ENCODE results near the gene TENM4. TPM values are rescaled to one million over a fixed set of nuclear protein-coding genes. Genes with fewer than 3 reads are reported as not detected.

The TENM4 gene
- polyA plus RNA-seq, 3 donors from 2014 or later: not detected

DNA sequence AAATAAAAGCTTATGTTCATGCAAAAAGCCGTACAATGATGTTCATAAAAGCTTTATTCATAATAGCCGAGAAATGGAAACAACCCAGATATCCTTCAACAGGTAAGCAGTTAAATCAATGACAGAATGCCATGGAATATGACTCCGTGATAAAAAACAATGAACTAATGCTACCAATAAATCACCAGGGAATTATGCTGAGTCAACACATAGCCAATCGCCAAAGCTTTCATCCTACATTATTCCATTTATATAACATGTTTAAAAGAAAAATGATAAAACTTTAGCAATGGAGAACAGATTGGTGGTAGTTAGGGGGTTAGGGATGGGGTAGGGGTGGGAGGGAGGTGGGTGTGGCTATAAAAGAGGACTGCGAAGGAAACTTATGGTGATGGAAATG lies 356.4 kb downstream of the TENM4 start:
- Mint-ChIP-seq H3K4me1 (no peaks in the 10 kb centered on the region), H3K4me3 (no peak overlapping the region), H3K36me3 (no peaks in the 10 kb centered on the region), H3K9me3 (peaks cover 0 to 4% (median 0%) of the 10 kb centered on the region in 6 donors), H3K27me3 (ENCODE audit: low read depth in 3 of 3) (peaks cover 0 to 2% (median 1%) of the 10 kb centered on the region in 3 donors), H3K27ac (no peak overlapping the region)
- no peak for DNase-seq

DNA sequence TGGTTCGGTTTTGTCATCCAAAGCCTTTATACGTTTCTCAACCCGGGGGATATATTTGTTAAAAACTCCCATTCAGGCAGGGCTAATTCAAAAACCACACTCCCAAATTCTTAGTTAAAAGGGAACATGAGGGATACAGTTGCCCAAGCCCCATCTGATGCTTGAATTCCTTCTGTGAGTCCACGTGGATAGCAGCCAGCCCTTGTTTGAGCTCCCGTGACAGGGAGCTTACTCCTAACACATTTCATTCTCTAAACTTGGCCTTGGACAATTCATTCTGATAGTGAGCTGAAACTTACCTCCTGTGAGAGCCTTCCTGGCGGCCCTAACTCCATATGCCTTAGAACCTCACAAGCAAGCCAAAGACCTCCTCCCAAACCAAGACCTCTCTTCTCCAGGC lies 357.5 kb downstream of the TENM4 start:
- Mint-ChIP-seq H3K36me3 (no peaks in the 10 kb centered on the region), H3K9me3 (peaks cover 0 to 4% (median 0%) of the 10 kb centered on the region in 6 donors), H3K4me1 (no peaks in the 10 kb centered on the region), H3K27me3 (ENCODE audit: low read depth in 3 of 3) (peaks cover 0 to 2% (median 1%) of the 10 kb centered on the region in 3 donors), H3K27ac (no peak overlapping the region), H3K4me3 (no peak overlapping the region)
- DNase-seq: no peak

DNA sequence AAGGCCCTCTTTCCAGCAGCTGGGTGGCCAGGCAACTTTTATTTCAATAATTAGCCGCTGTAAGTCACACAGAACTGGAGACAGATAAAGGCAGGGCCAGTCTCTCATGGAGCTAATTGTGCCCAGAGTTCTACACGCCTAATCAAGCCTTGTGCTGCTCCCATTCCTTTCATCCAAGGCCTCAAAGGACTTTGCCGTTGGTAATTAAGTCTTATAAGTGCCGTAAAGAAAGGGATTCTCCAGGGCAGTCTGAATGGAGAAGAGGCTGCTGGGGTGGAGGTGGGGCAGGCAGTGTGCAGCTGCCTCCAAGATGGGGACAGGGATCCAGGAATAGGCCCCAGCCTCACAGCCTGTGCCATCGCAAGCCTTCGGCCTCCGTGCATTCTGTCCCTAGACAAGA lies 357.9 kb downstream of the TENM4 start:
- Mint-ChIP-seq H3K4me3 (no peak overlapping the region), H3K27me3 (ENCODE audit: low read depth in 3 of 3) (peaks cover 0 to 1% (median 0%) of the 10 kb centered on the region in 3 donors), H3K36me3 (no peaks in the 10 kb centered on the region), H3K4me1 (no peaks in the 10 kb centered on the region), H3K9me3 (peaks cover 0 to 4% (median 0%) of the 10 kb centered on the region in 6 donors), H3K27ac (no peak overlapping the region)
- DNase-seq: no peak

DNA sequence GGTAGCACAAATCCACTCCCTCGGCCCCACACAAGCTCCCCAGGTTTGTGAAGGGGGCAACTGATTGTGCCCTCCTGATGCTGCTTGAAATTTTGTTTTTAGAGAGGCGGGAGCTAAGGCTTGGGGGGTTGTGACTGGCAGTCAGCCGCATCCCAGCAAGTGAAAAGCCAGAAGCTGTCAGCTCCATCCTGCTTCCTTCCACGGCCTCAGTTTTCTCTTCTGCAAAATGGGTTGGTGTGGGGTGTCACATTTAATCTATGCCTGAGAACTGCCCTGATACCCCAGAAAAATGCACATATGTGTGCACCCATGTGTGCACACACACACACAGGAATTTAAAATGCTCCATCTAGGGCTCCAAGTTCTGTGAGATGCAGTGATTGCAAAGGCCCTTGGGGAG lies 358.6 kb downstream of the TENM4 start:
- no peaks in the 10 kb centered on the region for H3K36me3 Mint-ChIP-seq
- H3K27ac Mint-ChIP-seq: no peak overlapping the region
- no peak for DNase-seq
- no peak overlapping the region for H3K4me3 Mint-ChIP-seq
- no peaks in the 10 kb centered on the region for H3K4me1 Mint-ChIP-seq
- H3K9me3 Mint-ChIP-seq: peaks cover 0 to 4% (median 0%) of the 10 kb centered on the region in 6 donors
- H3K27me3 Mint-ChIP-seq (ENCODE audit: low read depth in 3 of 3): peaks cover 0 to 1% (median 0%) of the 10 kb centered on the region in 3 donors

DNA sequence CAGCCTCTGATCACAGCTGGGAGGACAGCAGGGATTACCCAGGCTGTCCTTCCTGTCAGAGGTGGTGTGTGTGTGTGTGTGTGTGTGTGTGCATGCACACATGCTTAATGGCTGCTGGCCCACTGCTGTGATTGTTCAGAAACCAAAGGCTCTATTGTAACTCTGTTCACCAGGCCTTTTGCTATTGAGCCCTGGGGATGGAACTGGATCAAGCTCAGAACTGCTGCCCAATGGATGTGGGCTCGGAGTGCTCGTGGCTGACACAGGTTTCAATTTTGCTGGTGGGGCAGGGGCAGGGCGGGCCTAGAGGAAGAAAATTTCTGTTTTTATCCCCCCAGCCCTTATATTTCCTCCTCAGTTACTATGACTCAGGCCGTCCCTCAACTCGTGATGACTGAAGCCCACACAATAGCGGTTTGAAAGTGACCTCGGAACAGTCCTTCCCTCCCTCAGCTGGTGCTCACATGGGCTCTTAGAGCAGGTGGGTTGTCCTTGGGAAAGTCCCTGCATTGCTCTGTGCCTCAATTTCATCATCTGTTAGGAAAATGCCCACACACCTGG lies 359.3 kb downstream of the TENM4 start:
- H3K27ac Mint-ChIP-seq: no peak overlapping the region
- peaks cover 0 to 1% (median 0%) of the 10 kb centered on the region in 3 donors for H3K27me3 Mint-ChIP-seq (ENCODE audit: low read depth in 3 of 3)
- no peak for DNase-seq
- no peaks in the 10 kb centered on the region for H3K4me1 Mint-ChIP-seq
- H3K9me3 Mint-ChIP-seq: peaks cover 0 to 4% (median 0%) of the 10 kb centered on the region in 6 donors
- no peak overlapping the region for H3K4me3 Mint-ChIP-seq
- no peaks in the 10 kb centered on the region for H3K36me3 Mint-ChIP-seq

DNA sequence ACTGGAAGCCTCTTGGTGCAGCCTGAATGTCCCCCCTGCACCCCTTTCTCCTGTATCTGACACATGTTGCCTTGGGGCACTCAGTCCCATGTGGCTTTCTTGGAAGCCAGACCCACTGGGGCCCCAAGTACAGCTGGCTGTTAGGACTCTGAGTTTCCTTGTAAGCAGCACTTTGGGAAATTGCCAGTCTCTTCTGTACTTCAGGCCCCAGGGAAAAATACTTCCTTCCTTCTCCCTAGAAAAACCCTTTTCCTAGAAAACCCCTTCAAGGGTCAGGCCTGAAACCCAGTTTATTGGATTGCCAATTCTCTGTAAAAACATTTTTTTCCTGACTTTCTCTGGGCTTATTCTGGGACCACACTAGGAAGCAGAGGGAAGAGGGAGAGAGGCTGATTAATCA lies 360.3 kb downstream of the TENM4 start:
- peaks cover 0 to 1% (median 1%) of the 10 kb centered on the region in 3 donors for H3K27me3 Mint-ChIP-seq (ENCODE audit: low read depth in 3 of 3)
- no peak overlapping the region for H3K4me3 Mint-ChIP-seq
- H3K4me1 Mint-ChIP-seq: no peaks in the 10 kb centered on the region
- no peak for DNase-seq
- peaks cover 0 to 4% (median 0%) of the 10 kb centered on the region in 6 donors for H3K9me3 Mint-ChIP-seq
- no peaks in the 10 kb centered on the region for H3K36me3 Mint-ChIP-seq
- no peak overlapping the region for H3K27ac Mint-ChIP-seq

DNA sequence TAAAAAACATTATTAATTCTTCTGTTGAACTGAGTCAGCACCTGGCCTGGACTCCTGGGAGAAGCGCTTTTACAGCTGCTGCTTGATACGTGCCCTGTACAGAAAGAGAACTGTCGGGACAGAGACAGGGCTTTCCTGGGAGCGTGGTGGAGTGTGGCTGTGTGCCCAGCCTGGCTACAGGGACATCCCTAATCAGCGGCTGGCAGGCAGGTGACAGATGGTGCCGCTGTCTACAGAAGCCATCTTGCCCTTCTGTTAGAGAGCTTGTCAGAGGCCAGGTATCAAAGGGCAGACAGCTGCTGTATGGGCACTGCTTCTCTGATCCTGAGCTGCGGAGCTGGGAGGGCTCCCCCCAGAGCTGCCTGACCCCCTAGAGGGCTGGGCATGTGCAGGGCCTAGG lies 361.8 kb downstream of the TENM4 start:
- DNase-seq: no peak
- no peak overlapping the region for H3K4me3 Mint-ChIP-seq
- H3K4me1 Mint-ChIP-seq: no peaks in the 10 kb centered on the region
- no peaks in the 10 kb centered on the region for H3K36me3 Mint-ChIP-seq
- no peak overlapping the region for H3K27ac Mint-ChIP-seq
- peaks cover 0 to 2% (median 0%) of the 10 kb centered on the region in 6 donors for H3K9me3 Mint-ChIP-seq
- peaks cover 0 to 3% (median 1%) of the 10 kb centered on the region in 3 donors for H3K27me3 Mint-ChIP-seq (ENCODE audit: low read depth in 3 of 3)

DNA sequence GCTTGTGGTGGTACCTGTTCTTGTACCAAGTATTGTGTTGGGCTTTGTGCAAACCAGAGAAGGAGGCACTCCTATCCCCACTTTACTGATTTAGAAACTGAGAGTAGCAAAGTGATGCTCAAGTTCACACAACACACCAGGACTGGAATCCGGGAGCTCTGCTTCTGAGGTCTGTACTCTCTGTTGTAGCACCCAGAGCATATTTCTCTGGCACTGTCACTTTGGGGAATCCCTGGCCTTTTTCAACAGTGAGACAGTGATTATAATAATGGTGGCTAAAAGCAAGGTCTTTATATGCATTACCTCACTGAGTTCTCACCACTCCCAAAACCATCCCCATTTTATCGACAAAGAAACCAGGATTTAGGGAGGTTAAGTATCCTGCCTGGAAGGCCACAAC lies 362.4 kb downstream of the TENM4 start:
- no peak for DNase-seq
- Mint-ChIP-seq H3K27ac (no peak overlapping the region), H3K27me3 (ENCODE audit: low read depth in 3 of 3) (peaks cover 0 to 3% (median 1%) of the 10 kb centered on the region in 3 donors), H3K4me1 (no peaks in the 10 kb centered on the region), H3K36me3 (no peaks in the 10 kb centered on the region), H3K4me3 (no peak overlapping the region), H3K9me3 (peaks cover 0 to 2% (median 0%) of the 10 kb centered on the region in 6 donors)

DNA sequence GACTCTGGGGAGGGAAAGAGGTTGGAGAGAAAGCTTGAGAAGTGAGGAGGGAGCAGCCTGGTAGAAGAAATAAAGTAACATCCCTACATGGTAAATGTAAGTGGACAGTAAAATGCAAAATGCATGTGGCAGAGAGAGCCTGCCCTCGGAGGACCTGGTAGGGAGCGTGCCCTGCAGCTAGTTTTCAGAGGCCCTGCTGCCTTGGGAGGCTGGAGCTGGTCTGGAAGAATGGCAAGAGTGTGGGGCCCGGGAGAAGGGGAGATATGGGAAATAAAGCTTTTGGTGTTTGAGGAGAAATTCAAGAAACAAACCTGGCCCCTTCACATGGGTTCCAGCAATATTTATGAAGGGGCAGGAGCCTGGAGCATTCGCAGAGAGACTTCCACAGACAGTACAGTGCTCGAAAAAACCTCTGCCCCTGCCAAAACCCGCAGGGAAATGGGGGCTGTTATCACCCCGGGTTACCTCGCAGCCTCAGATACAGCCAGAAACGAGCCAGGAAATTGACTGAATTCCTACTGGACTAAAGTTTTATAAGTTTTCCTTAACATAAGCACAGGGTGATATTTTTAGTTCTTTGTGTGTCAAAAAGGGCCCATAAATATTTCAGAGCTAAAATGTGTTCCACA lies 363.0 kb downstream of the TENM4 start:
- Mint-ChIP-seq H3K4me1 (no peaks in the 10 kb centered on the region), H3K27me3 (ENCODE audit: low read depth in 3 of 3) (peaks cover 0 to 3% (median 1%) of the 10 kb centered on the region in 3 donors), H3K4me3 (no peak overlapping the region), H3K9me3 (peaks cover 0 to 2% (median 0%) of the 10 kb centered on the region in 6 donors), H3K27ac (no peak overlapping the region), H3K36me3 (no peaks in the 10 kb centered on the region)
- no peak for DNase-seq

DNA sequence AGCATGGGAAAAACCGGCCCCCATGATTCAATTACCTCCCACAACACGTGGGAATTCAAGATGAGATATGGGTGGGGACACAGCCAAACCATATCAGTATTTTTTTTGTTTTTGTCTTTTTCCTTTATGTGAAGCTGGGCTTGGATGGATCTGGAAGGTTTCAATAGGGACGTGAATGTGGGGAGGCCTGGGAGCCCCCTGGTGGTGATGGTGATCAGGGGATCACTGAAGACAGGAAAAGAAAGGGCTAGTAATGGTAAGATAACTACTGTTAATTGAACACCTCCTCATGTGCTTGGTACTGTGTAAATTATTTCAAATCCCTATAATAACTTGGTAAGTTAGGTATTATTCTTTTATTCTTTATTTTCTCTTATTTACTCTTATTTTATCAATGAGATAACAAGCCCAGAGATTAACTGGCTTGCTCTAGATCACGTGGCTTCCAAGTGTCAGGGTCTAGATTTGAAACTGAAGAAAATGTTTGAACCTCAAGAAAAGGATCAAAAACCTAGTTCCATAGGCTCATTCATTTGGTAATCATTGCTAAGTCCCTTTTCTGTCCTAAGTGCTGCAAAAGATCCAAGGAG lies 364.2 kb downstream of the TENM4 start:
- no peak for DNase-seq
- Mint-ChIP-seq H3K36me3 (no peaks in the 10 kb centered on the region), H3K27ac (no peak overlapping the region)

DNA sequence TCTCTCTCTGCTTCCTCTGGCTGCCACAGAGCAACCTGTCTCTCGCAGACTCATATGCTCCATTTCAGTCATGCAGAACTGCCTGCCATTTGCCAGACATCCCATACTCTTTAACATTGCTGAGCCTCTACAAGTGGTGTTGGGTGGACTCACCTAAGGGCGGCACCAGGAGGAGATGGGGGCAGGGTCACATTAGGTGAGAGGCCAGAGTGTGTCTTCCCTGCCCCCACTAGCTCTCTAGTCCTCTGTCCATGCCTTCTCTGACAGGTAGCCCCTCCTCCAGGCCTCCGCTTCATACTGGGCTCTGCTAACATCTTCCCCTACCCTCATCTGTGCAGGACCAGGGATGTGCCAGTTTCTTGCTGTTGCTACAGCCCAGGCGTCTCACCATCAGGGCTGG lies 366.3 kb downstream of the TENM4 start:
- Mint-ChIP-seq H3K4me1 (no peaks in the 10 kb centered on the region), H3K27me3 (ENCODE audit: low read depth in 3 of 3) (peaks cover 0 to 3% (median 3%) of the 10 kb centered on the region in 3 donors), H3K4me3 (no peak overlapping the region), H3K36me3 (no peaks in the 10 kb centered on the region), H3K9me3 (peaks cover 0 to 2% (median 0%) of the 10 kb centered on the region in 6 donors), H3K27ac (no peak overlapping the region)
- DNase-seq: no peak

More for the DNA sequence above, 364.2 kb downstream of the TENM4 start:
- H3K9me3 Mint-ChIP-seq: peaks cover 0 to 2% (median 0%) of the 10 kb centered on the region in 6 donors
- no peak overlapping the region for H3K4me3 Mint-ChIP-seq
- peaks cover 0 to 3% (median 1%) of the 10 kb centered on the region in 3 donors for H3K27me3 Mint-ChIP-seq (ENCODE audit: low read depth in 3 of 3)
- H3K4me1 Mint-ChIP-seq: no peaks in the 10 kb centered on the region

DNA sequence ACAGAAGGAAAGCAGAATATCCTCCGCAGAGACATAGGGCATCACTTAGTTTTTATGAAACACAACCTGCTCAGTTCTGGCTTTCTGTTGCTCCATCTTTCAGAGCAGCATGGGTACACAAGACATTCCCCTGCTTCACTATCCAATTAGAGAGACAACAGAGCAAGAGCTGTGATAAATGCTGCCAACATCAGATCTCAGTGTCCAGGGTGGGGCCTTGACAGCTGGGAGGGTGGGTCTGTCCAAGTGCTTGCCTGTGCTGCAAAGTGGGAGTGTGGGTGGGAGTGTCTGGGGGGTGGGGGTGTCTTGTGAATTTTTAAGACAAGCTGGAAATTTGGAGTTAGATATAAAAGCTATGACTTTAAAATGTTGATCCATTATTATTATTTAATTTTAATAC lies 369.6 kb downstream of the TENM4 start:
- H3K27me3 Mint-ChIP-seq (ENCODE audit: low read depth in 3 of 3): peaks cover 0 to 3% (median 3%) of the 10 kb centered on the region in 3 donors
- no peaks in the 10 kb centered on the region for H3K36me3 Mint-ChIP-seq
- no peak overlapping the region for H3K4me3 Mint-ChIP-seq
- DNase-seq: no peak
- no peaks in the 10 kb centered on the region for H3K4me1 Mint-ChIP-seq
- peaks cover 0 to 2% (median 0%) of the 10 kb centered on the region in 6 donors for H3K9me3 Mint-ChIP-seq
- no peak overlapping the region for H3K27ac Mint-ChIP-seq

DNA sequence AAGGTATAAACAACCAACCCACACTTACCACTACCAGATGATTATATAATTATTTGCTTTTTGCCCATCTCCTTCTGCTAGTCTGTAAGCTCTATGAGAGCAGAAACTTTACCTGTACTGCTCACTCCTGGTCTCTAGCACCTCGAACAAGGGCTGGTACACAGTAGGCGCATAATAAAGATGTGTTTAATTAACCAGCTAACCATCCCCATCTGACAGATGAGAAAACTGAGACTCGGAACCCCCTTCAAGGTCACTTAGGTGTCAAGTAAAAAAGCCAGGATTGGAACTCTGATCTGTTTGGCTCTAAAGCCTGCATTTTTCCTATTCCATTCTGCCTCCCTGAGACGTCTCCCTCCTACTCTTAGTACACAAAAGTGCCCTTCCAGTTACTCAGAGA lies 370.3 kb downstream of the TENM4 start:
- peaks cover 0 to 3% (median 2%) of the 10 kb centered on the region in 3 donors for H3K27me3 Mint-ChIP-seq (ENCODE audit: low read depth in 3 of 3)
- no peaks in the 10 kb centered on the region for H3K9me3 Mint-ChIP-seq
- H3K36me3 Mint-ChIP-seq: no peaks in the 10 kb centered on the region
- H3K4me1 Mint-ChIP-seq: no peaks in the 10 kb centered on the region
- no peak overlapping the region for H3K27ac Mint-ChIP-seq
- DNase-seq: no peak
- no peak overlapping the region for H3K4me3 Mint-ChIP-seq

DNA sequence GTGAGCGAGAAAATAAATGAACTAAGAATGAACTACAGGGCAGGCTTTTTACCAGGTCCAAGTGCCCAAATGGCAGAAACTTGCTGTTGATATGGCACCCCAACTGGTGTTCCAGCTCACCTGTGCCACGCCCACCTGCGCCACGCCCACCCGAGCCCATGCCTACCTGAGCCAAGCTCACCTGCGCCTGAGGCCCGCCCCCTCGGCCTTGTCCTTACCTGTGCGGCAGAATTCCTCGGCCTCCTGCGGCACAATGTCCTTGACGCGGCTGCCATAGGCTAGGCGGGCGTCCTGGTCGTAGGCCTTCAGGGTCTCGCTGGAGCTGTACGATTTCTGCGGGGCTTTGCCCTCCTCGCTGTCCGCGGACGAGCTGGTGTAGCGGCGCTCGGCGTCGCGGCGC lies 371.3 kb downstream of the TENM4 start:
- Mint-ChIP-seq H3K27me3 (ENCODE audit: low read depth in 3 of 3) (peaks cover 0 to 4% (median 3%) of the 10 kb centered on the region in 3 donors), H3K4me3 (no peak overlapping the region), H3K4me1 (no peaks in the 10 kb centered on the region), H3K9me3 (no peaks in the 10 kb centered on the region), H3K27ac (no peak overlapping the region), H3K36me3 (no peaks in the 10 kb centered on the region)
- DNase-seq: no peak

All from immature natural killer cell (primary cell).